SK-N-SH treated with all-trans-retinoic acid at 6 μM for 48 hours (cell line): ENCODE data around the gene WAC.

Experiments
- ATAC-seq: fragments of 200-7000 bp; cut with Tn5 transposase; 3 replicates; pipeline ENCODE4 v1.9.1; 2020; ENCODE audit warnings: mild to moderate bottlenecking, moderate library complexity
- ARNTL ChIP-seq: fragments of 450-650 bp; formaldehyde crosslinking; IDR thresholded peaks from 2 replicates; pipeline ENCODE4 v1.5.0; 2020; ENCODE audit warnings: low read depth, mild to moderate bottlenecking, moderate library complexity, borderline replicate concordance
- CREB5 ChIP-seq: fragments of 250-450 bp; sonication (Bioruptor Pico); IDR thresholded peaks from 2 replicates; pipeline ENCODE4 v1.5.1; 2020; ENCODE audit warnings: low read depth, mild to moderate bottlenecking, moderate library complexity
- CSDC2 ChIP-seq: fragments of 250-450 bp; sonication (Bioruptor Pico); IDR thresholded peaks from 2 replicates; pipeline ENCODE4 v1.5.0; 2020; ENCODE audit warnings: mild to moderate bottlenecking, moderate library complexity
- ESRRG ChIP-seq: fragments of 250-450 bp; sonication (Bioruptor Pico); IDR thresholded peaks from 2 replicates; pipeline ENCODE4 v1.6.1; 2021; ENCODE audit warnings: mild to moderate bottlenecking
- GLIS3 ChIP-seq: fragments of 250-450 bp; sonication (Bioruptor Pico); IDR thresholded peaks from 2 replicates; pipeline ENCODE4 v1.5.0; 2020; ENCODE audit warnings: mild to moderate bottlenecking, moderate library complexity
- ISL1 ChIP-seq: fragments of 250-450 bp; sonication (Bioruptor Pico); IDR thresholded peaks from 2 replicates; pipeline ENCODE4 v2.1.2; 2022; ENCODE audit warnings: mild to moderate bottlenecking, moderate library complexity
- OSR1 ChIP-seq: fragments of 250-450 bp; sonication (Bioruptor Pico); IDR thresholded peaks from 2 replicates; pipeline ENCODE4 v1.8.0; 2022; ENCODE audit warnings: moderate library complexity, mild to moderate bottlenecking, inconsistent platforms
- PATZ1 ChIP-seq: fragments of 250-450 bp; sonication (Bioruptor Pico); IDR thresholded peaks from 2 replicates; pipeline ENCODE4 v1.8.0; 2020; ENCODE audit warnings: mild to moderate bottlenecking, moderate library complexity, borderline replicate concordance
- POU6F1 ChIP-seq: fragments of 250-450 bp; sonication (Bioruptor Pico); IDR thresholded peaks from 2 replicates; pipeline ENCODE4 v1.8.0; 2021; ENCODE audit warnings: low read depth, mild to moderate bottlenecking, moderate library complexity, borderline replicate concordance
- PPARA ChIP-seq: fragments of 250-450 bp; sonication (Bioruptor Pico); IDR thresholded peaks from 2 replicates; pipeline ENCODE4 v1.5.0; 2020; ENCODE audit warnings: mild to moderate bottlenecking, borderline replicate concordance
- RARB ChIP-seq: fragments of 250-450 bp; sonication (Bioruptor Pico); IDR thresholded peaks from 2 replicates; pipeline ENCODE4 v1.8.0; 2021; ENCODE audit warnings: mild to moderate bottlenecking, moderate library complexity
- SNAI2 ChIP-seq: fragments of 250-450 bp; sonication (Bioruptor Pico); IDR thresholded peaks from 2 replicates; pipeline ENCODE4 v1.5.0; 2020; ENCODE audit warnings: mild to moderate bottlenecking, moderate library complexity
- TCF4 ChIP-seq: fragments of 250-450 bp; sonication (Bioruptor Pico); IDR thresholded peaks from 2 replicates; pipeline ENCODE4 v1.8.0; 2021; ENCODE audit warnings: mild to moderate bottlenecking, moderate library complexity, borderline replicate concordance
- TOX ChIP-seq: fragments of 250-450 bp; sonication (Bioruptor Pico); IDR thresholded peaks from 2 replicates; pipeline ENCODE4 v1.8.0; 2021; ENCODE audit warnings: mild to moderate bottlenecking, moderate library complexity, borderline replicate concordance
- ZC3H10 ChIP-seq: fragments of 250-450 bp; sonication (Bioruptor Pico); IDR thresholded peaks from 2 replicates; pipeline ENCODE4 v1.5.1; 2021; ENCODE audit warnings: mild to moderate bottlenecking, moderate library complexity
- ZFP3 ChIP-seq: fragments of 250-450 bp; sonication (Bioruptor Pico); IDR thresholded peaks from 2 replicates; pipeline ENCODE4 v1.5.0; 2020; ENCODE audit warnings: mild to moderate bottlenecking, moderate library complexity
- ZFP30 ChIP-seq: fragments of 450-650 bp; formaldehyde crosslinking; IDR thresholded peaks from 2 replicates; pipeline ENCODE4 v1.5.0; 2022; ENCODE audit warnings: mild to moderate bottlenecking, moderate library complexity
- ZNF565 ChIP-seq: fragments of 450-650 bp; formaldehyde crosslinking; conservative IDR thresholded peaks from 2 replicates; pipeline ENCODE4 v1.5.0; 2020; ENCODE audit warnings: low read depth, mild to moderate bottlenecking, moderate library complexity
- ZNF70 ChIP-seq: fragments of 450-650 bp; formaldehyde crosslinking; IDR thresholded peaks from 2 replicates; pipeline ENCODE4 v1.5.0; 2020; ENCODE audit warnings: mild to moderate bottlenecking, moderate library complexity
- ZNF8 ChIP-seq: fragments of 450-650 bp; formaldehyde crosslinking; IDR thresholded peaks from 2 replicates; pipeline ENCODE4 v1.5.0; 2020; ENCODE audit warnings: mild to moderate bottlenecking, moderate library complexity
- TF ChIP-seq, protein P1 (sequence below): fragments of 250-450 bp; sonication (Bioruptor Pico); IDR thresholded peaks from 2 replicates; pipeline ENCODE4 v1.5.1; 2021; ENCODE audit warnings: mild to moderate bottlenecking, moderate library complexity

The WAC gene

DNA sequence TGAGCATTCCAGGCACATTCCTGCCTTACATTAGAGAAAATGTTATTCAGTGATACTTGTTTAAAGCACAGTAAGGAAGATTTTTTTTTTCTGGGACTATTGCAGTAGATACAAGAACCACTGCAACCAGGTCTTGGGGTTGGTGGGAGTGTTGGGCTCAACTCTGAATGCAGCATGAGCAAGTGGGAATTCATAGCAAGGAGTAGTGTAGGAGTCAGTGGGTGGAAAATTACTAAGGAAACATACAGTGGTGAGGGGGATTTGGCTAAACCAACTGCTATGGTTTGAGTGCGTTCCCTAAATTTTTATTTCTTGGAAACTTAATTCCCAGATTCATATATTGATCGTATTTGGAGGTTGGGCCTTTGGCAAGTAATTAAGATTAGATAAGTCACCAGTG lies 22.4 kb downstream of the WAC start (continued):
- TF ChIP-seq POU6F1 (CRISPR knock-in tag) (no peak), ZC3H10 (CRISPR knock-in tag) (no peak), TOX (no peak)
- TF ChIP-seq, all 23 proteins: peak for 0

- ATAC-seq, result no peak
- TF ChIP-seq CREB5, result no peak
- no peak for TF ChIP-seq CSDC2 (CRISPR knock-in tag)
- TF ChIP-seq ARNTL, result no peak
- TF ChIP-seq ZC3H10 (CRISPR knock-in tag), result no peak
- no peak for TF ChIP-seq ISL1 (CRISPR knock-in tag)
- TF ChIP-seq TOX, result no peak
- TF ChIP-seq PATZ1 (CRISPR knock-in tag), result no peak
- no peak for TF ChIP-seq OSR1 (CRISPR knock-in tag)
- TF ChIP-seq ZNF565 (CRISPR knock-in tag), result no peak
- no peak for TF ChIP-seq PPARA (CRISPR knock-in tag)
- TF ChIP-seq SNAI2 (CRISPR knock-in tag), result no peak
- TF ChIP-seq ZNF70, result no peak
- TF ChIP-seq ZFP30 (CRISPR knock-in tag), result no peak
- TF ChIP-seq RARB (CRISPR knock-in tag), result no peak
- no peak for TF ChIP-seq GLIS3 (CRISPR knock-in tag)
These were observed 23.2 kb downstream of the WAC start for GRCh38 chr10:28556142-28556541.

GRCh38 chr10:28558186-28558585 lies 25.3 kb downstream of the WAC start:
- no peak for TF ChIP-seq ZC3H10 (CRISPR knock-in tag)
- TF ChIP-seq, protein P1, sequence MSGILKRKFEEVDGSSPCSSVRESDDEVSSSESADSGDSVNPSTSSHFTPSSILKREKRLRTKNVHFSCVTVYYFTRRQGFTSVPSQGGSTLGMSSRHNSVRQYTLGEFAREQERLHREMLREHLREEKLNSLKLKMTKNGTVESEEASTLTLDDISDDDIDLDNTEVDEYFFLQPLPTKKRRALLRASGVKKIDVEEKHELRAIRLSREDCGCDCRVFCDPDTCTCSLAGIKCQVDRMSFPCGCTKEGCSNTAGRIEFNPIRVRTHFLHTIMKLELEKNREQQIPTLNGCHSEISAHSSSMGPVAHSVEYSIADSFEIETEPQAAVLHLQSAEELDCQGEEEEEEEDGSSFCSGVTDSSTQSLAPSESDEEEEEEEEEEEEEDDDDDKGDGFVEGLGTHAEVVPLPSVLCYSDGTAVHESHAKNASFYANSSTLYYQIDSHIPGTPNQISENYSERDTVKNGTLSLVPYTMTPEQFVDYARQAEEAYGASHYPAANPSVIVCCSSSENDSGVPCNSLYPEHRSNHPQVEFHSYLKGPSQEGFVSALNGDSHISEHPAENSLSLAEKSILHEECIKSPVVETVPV (CRISPR knock-in tag), result no peak
- TF ChIP-seq ISL1 (CRISPR knock-in tag), result no peak
- ATAC-seq, result no peak

GRCh38 chr10:28558923-28559508 lies 26.1 kb downstream of the WAC start:
- TF ChIP-seq ESRRG (CRISPR knock-in tag), result no peak
- no peak for TF ChIP-seq TOX
- no peak for TF ChIP-seq TCF4 (CRISPR knock-in tag)
- no peak for TF ChIP-seq ZFP3
- TF ChIP-seq POU6F1 (CRISPR knock-in tag), result no peak
- TF ChIP-seq SNAI2 (CRISPR knock-in tag), result no peak
- TF ChIP-seq ZC3H10 (CRISPR knock-in tag), result no peak
- TF ChIP-seq GLIS3 (CRISPR knock-in tag), result no peak
- TF ChIP-seq ISL1 (CRISPR knock-in tag), result no peak
- no peak for TF ChIP-seq RARB (CRISPR knock-in tag)
- no peak for TF ChIP-seq ZNF8 (CRISPR knock-in tag)
- TF ChIP-seq ZNF70, result no peak
- no peak for TF ChIP-seq ARNTL
- TF ChIP-seq OSR1 (CRISPR knock-in tag), result no peak
- TF ChIP-seq, protein P1 (CRISPR knock-in tag), result no peak
- TF ChIP-seq ZNF565 (CRISPR knock-in tag), result no peak
- TF ChIP-seq PATZ1 (CRISPR knock-in tag), result no peak

More at GRCh38 chr10:28558923-28559508, 26.1 kb downstream of the WAC start:
- ATAC-seq, result no peak
